Measurements from ENCODE around the gene BIRC6.
"Not testable (repeated sequence)": the region's sequence is repeated elsewhere in the genome, so short reads cannot be mapped to it uniquely, and the experiment has no call there.

BIRC6 gene

GRCh38 chr2:32453242-32454062, 96.6 kb downstream of the BIRC6 start:
- no peak for DNase-seq

GRCh38 chr2:32455816-32456215, 99.0 kb downstream of the BIRC6 start:
- DNase-seq: no peak

- no peak for DNase-seq
These were observed 100.0 kb downstream of the BIRC6 start for GRCh38 chr2:32456808-32457207.

GRCh38 chr2:32457814-32458213, 101.0 kb downstream of the BIRC6 start:
- DNase-seq: no peak

GRCh38 chr2:32460861-32461260, 104.0 kb downstream of the BIRC6 start:
- not testable (repeated sequence) for DNase-seq

GRCh38 chr2:32463110-32463509, 106.3 kb downstream of the BIRC6 start:
- DNase-seq: no peak

- no peak for DNase-seq
These were observed 107.6 kb downstream of the BIRC6 start for GRCh38 chr2:32464431-32464830.

DNA sequence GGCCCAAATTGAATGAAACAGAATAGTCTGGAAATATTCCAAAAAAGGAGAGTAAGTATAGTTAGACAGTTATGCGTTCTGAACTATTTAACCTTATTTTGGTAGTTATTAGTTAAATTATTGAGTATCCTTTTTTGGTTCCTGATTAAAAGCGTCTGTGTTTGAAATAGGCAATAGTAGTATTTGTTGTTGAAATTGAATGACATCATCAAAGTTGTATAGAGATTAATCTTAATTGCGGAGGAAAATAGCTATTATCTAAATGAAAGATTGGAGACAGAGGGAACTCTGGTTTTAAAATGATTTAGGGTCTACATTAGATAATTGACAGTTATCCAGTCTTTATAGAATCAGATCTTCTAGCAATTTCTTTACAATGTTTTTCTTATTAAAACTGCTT, 115.8 kb downstream of the BIRC6 start:
- no peak for DNase-seq

GRCh38 chr2:32474381-32474780, 117.6 kb downstream of the BIRC6 start:
- no peak for DNase-seq

GRCh38 chr2:32478889-32479620, 122.2 kb downstream of the BIRC6 start:
- no peak for DNase-seq

DNA sequence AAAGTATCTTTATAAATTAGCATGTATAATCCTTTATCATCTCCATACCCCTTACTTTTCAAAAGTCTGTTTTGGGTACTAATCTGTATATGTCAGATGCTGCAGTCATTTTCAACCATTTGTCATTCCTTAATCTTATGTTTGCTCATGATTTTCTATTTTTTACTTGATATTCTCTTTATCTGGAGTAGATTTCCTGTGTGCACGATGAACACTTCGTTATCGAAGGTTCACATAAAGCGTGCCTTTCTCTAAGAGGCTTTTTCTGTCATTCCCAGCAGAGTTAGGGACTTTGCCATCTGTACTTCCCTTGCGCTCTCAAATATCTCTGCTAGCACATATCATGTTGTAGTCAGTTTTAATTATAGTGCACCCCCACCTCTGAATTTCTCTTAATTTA, 123.2 kb downstream of the BIRC6 start:
- DNase-seq: no peak

DNA sequence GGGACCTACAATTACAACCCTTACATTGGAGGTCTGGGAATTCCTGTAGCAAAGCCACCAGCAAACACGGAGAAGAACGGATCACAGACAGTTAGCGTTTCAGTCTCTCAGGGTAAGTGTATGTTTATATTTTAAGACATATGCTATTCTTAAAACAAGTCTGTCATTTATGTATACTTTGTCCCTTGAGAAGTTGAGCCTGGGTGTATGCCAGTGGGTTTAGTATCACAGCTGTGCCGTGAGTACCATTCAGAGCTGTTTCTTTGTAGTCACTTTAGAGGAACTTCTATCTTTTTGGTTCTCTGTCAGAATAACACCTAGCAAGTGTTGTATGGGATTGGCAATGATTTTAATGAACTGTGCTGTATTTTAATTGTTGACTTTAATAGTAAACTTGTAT, 125.6 kb downstream of the BIRC6 start:
- DNase-seq: no peak

DNA sequence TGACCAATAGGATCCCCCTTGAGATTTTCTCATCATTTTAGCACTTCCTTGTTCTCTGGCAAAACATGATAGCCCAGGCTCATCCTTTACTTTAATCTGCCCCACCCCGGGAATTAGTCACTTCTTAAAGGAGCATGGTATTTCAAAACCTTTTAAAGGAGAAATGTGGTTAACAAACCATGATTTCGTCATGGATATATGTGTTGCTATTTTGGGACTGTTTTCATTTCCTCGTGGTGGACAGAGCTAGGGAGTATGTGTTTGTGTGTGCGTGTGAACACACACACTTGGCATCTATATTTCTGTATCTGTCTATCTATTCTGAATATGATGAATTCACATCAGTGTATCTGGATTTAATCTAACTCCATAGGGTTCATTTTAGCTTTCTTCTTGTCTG, 128.1 kb downstream of the BIRC6 start:
- no peak for DNase-seq

GRCh38 chr2:32485399-32485798, 128.6 kb downstream of the BIRC6 start:
- no peak for DNase-seq

- DNase-seq: no peak
These were observed 132.2 kb downstream of the BIRC6 start for GRCh38 chr2:32489061-32489460.

GRCh38 chr2:32491346-32491745, 134.5 kb downstream of the BIRC6 start:
- no peak for DNase-seq

DNA sequence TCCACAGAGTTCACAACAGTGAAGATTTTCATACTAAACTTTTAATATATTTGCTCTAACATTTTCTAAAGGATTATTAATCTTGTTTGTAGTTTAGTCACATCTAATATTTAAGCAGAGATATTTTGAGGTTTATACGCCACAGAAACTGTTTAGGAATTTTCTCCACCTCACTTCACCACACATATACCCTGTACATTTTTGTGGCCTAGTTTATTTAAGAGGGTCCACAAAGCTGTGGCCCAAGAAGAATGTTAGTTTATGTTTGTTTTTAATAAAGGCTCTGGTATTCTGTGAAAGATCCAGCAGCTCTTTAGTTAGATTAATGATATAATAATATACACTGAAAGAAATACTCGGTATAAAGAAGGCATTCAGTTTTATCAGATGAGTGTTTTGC, 138.3 kb downstream of the BIRC6 start:
- DNase-seq: no peak

DNA sequence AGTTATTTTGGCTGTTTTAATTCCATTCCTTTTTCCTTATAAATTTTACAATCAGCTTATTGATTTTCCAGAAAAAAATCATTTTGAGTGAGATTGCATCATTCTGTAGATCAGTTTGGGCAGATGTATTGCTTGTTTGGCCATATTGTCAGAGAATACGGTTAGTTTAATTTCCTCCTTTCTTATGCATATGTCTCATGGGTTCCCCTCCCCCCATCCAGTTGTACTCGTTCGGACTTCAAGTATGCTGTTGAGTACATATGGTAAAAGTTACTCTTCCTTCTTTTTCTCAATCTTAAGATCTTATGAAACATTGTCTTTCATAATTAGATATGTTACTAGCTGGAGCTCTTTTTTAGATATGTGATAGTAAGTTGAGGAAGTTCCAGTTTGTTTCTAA, 139.8 kb downstream of the BIRC6 start:
- no peak for DNase-seq

GRCh38 chr2:32498306-32498705, 141.5 kb downstream of the BIRC6 start:
- no peak for DNase-seq

DNA sequence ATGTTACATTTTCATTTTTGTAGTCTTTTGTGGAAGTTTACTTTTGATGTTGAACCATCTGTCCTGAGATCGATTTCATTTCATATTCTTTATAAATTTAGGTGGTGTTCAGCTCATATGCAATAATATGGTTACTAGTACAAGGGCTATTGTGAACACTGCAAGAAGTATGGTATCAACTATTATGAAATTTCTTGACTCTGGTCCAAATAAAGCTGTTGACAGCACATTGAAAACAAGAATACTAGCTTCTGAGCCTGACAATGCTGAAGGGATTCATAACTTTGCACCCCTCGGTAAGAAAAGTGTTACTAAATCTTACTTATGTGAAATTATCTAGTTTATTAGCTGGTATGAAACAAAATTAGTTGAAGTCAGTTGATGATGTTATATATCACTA, 146.1 kb downstream of the BIRC6 start:
- no peak for DNase-seq

- DNase-seq: no peak
These were observed 148.2 kb downstream of the BIRC6 start for GRCh38 chr2:32504877-32505478.

DNA sequence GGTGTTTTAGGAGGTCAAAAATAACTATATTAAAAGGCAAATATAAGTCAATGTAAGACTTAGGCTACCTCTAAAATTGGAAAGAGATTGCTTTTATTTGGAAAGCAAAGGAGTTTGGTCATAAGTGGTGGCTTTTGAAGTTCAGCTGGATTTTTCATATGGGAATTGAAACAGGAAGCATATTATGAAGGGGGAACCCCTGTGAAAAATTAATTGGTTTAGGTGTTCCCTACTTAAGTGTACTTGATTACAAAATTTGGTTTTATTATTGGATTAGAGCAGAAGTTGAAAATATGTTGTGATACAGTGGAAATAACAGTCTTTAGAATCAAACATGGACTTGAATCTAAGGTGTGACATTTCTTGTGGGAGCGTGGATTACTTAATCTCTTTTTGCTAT, 149.6 kb downstream of the BIRC6 start:
- DNase-seq: no peak

- DNase-seq: no peak
These were observed 158.1 kb downstream of the BIRC6 start for GRCh38 chr2:32514946-32515345.

- no peak for DNase-seq
These were observed 159.7 kb downstream of the BIRC6 start for GRCh38 chr2:32516567-32516966.
